Pancreas (tissue), 10 donors: ENCODE results near the gene SMR3B. TPM values are rescaled to one million over a fixed set of nuclear protein-coding genes. Genes with fewer than 3 reads are reported as not detected.

Source experiments
- ATAC-seq, 4 donors: fragments of 200-7000 bp; cut with Tn5 transposase; one replicate each; pipeline versions ENCODE4 v1.8.0 to v1.9.1; 2020; ENCODE audit warnings: mild to moderate bottlenecking in 4 of 4, moderate library complexity in 4 of 4
- DNase-seq, 6 donors: peaks; one replicate each; pipeline ENCODE4 v3.0.0-alpha.2; 2020
- FAIRE-seq: peaks from 2 replicates; lab custom pipeline; 2012; peaks lifted over from hg19 to GRCh38; lab: Jason Lieb, UNC
- H3K27ac ChIP-seq, 4 donors: fragments of 200-600 bp; sonication (generic); 1 replicate in 3 of 4; 2 replicates in 1 of 4; pipeline versions ENCODE4 v1.5.0 to v1.8.0; 2020
- H3K27me3 ChIP-seq, 4 donors: fragments of 200-600 bp; one replicate each; pipeline ENCODE4 v1.8.0; 2021
- H3K36me3 ChIP-seq, 3 donors: fragments of 200-600 bp; sonication (generic) in 1 of 3; one replicate each; pipeline versions ENCODE4 v1.5.0 to v1.8.0; 2020 to 2021
- H3K4me1 ChIP-seq, 3 donors: fragments of 200-600 bp; one replicate each; pipeline ENCODE4 v1.8.0; 2021
- H3K4me3 ChIP-seq, 4 donors: fragments of 200-600 bp; sonication (generic) in 2 of 4; one replicate each; pipeline versions ENCODE4 v1.5.0 to v1.8.0; 2020 to 2021
- H3K9me3 ChIP-seq, 4 donors: fragments of 200-600 bp; one replicate each; pipeline ENCODE4 v1.8.0; 2021
- CTCF ChIP-seq, 4 donors: fragments of 200-600 bp; sonication (generic) in 3 of 4; IDR thresholded peaks; one replicate each; pipeline versions ENCODE4 v1.5.0 to v1.8.0; 2021; ENCODE audit warnings: antibody characterized with exemption in 4 of 4
- WGBS, 2 donors: extraction: QIAGEN DNeasy Blood & Tissue Kit; methylation state at CpG; one replicate each; pipeline ENCODE4 v1.1.7; 2013; 5-methylcytosine and 5-hydroxymethylcytosine counted together
- intact Hi-C, 3 donors: fragments of 100-400 bp; cut with DNase I; formaldehyde crosslinking; loops; one replicate each; pipeline versions ENCODE4 v1.11.1 to v1.14.2; 2022
- polyA plus RNA-seq, 2 donors: library from polyadenylated mRNA; stranded (reverse); fragments of 200-250 nt; gene quantifications; one replicate each; pipeline ENCODE4 v1.2.3, GENCODE V29; 2013
- total RNA-seq, 6 donors: library from RNA; stranded (reverse); fragmentation: NEBNext Ultra II Directional in 4 of 6; extraction: Animal tissue kit (Norgen Biotek cat#: 25700) in 4 of 6; gene quantifications; one replicate each; pipeline versions ENCODE4 v1.2.1 to v1.2.4, GENCODE V29; 2021 to 2023
- donor health status: healthy with polysubstance abuse.
- donor health status: DM: no; HTN: no; CAD: no; lungs with moderate emphysema.
- donor health status: DM: no; HTN: no; CAD: no.
- donor health status: control.
- donor health status: control.
- donor health status: Bipolar disorder and iron deficiency.
- donor health status: DM: yes; HTN: yes; CAD: no.
- donor health status: DM: no; HTN: no; CAD: no.
- donor health status: DM: no; HTN: no; CAD: no.
- donor health status: DM: yes; HTN: yes; CAD: no.

SMR3B gene
- total and polyA plus RNA-seq, 8 donors: not detected

GRCh38 chr4:70437197-70437596, 54.3 kb downstream of the SMR3B start:
- DNase-seq: no peak
- TF ChIP-seq CTCF (IDR thresholded peaks at IDR 0.05): no peak
- no peak overlapping the region for H3K27ac ChIP-seq
- H3K9me3 ChIP-seq: no peaks in the 10 kb centered on the region
- WGBS, 2 donors: 51 to 60% methylated on average over 7 of the region's 7 CpGs
- no peak overlapping the region for H3K4me3 ChIP-seq
- intact Hi-C loops: no loop called here
- ATAC-seq: no peak
- H3K4me1 ChIP-seq: no peaks in the 10 kb centered on the region
- no peaks in the 10 kb centered on the region for H3K27me3 ChIP-seq
- FAIRE-seq: no peak
- no peaks in the 10 kb centered on the region for H3K36me3 ChIP-seq

Other genes with a start within 250 kb of the SMR3B start
- gene PRR27, start 228.9 kb upstream of the SMR3B start, total RNA-seq: not detected
- gene PRR27, start 228.9 kb upstream of the SMR3B start, polyA plus RNA-seq: not detected
- 1 to 10 TPM in 1 of 6 donors, under 1 TPM in 3, not detected in 2; 0.34 to 1.2 (median 0.63) TPM for gene ODAM, start 187.4 kb upstream of the SMR3B start, total RNA-seq
- under 1 TPM; 0.19 to 0.61 TPM for gene ODAM, start 187.4 kb upstream of the SMR3B start, polyA plus RNA-seq
- gene FDCSP, start 157.0 kb upstream of the SMR3B start, total RNA-seq: under 1 TPM in 1 of 6 donors, not detected in 5; 0.94 TPM
- gene FDCSP, start 157.0 kb upstream of the SMR3B start, polyA plus RNA-seq: under 1 TPM; 0.28 to 0.61 TPM
- gene CSN3, start 140.5 kb upstream of the SMR3B start, total RNA-seq: not detected
- not detected for gene CSN3, start 140.5 kb upstream of the SMR3B start, polyA plus RNA-seq
- gene CABS1, start 48.1 kb upstream of the SMR3B start, total RNA-seq: not detected
- not detected for gene CABS1, start 48.1 kb upstream of the SMR3B start, polyA plus RNA-seq
- gene SMR3A, start 22.4 kb upstream of the SMR3B start, total RNA-seq: not detected
- gene SMR3A, start 22.4 kb upstream of the SMR3B start, polyA plus RNA-seq: not detected
- gene OPRPN, start 14.8 kb downstream of the SMR3B start, total RNA-seq: not detected
- not detected for gene OPRPN, start 14.8 kb downstream of the SMR3B start, polyA plus RNA-seq
- gene MUC7, start 89.1 kb downstream of the SMR3B start, total RNA-seq: not detected
- gene MUC7, start 89.1 kb downstream of the SMR3B start, polyA plus RNA-seq: under 1 TPM in 1 of 2 donors, not detected in 1; 0.02 TPM
- under 1 TPM in 1 of 6 donors, not detected in 5; 0.53 TPM for gene AMTN, start 135.4 kb downstream of the SMR3B start, total RNA-seq
- not detected for gene AMTN, start 135.4 kb downstream of the SMR3B start, polyA plus RNA-seq
- not detected for gene AMBN, start 209.1 kb downstream of the SMR3B start, total RNA-seq
- gene AMBN, start 209.1 kb downstream of the SMR3B start, polyA plus RNA-seq: under 1 TPM in 1 of 2 donors, not detected in 1; 0.05 TPM
- 1 to 10 TPM in 4 of 6 donors, under 1 TPM in 2; 0.66 to 1.9 (median 1.3) TPM for gene ENAM, start 245.6 kb downstream of the SMR3B start, total RNA-seq
- gene ENAM, start 245.6 kb downstream of the SMR3B start, polyA plus RNA-seq: 1 to 10 TPM in 1 of 2 donors, under 1 TPM in 1; 0.57 to 3.2 TPM